K562 (cell line): ENCODE measurements around the gene TCF3. TPM values are rescaled to one million over a fixed set of nuclear protein-coding genes. Genes with fewer than 3 reads are reported as not detected.
"Not testable (repeated sequence)": the region's sequence is repeated elsewhere in the genome, so short reads cannot be mapped to it uniquely, and the experiment has no call there.

Experiments used
- ATAC-seq: fragments of 200-7000 bp; cut with Tn5 transposase; 3 replicates; pipeline ENCODE4 v1.9.1; 2020; ENCODE audit warnings: moderate library complexity
- BruUV-seq: library from RNA; stranded (reverse); fragments of 400-500 nt; replicated peaks from 2 replicates; lab custom pipeline; 2021; lab: Mats Ljungman, UMichigan
- CTCF ChIA-PET: fragments of 300-600 bp; formaldehyde crosslinking; extraction: SDS; loops from one replicate; lab custom pipeline; 2021; ENCODE audit warnings: low intra/inter-chr PET ratio; lab: Yijun Ruan, JAX
- POLR2A ChIA-PET: fragments of 300-600, 350-650 bp; sonication (Branson Sonifier 250); formaldehyde crosslinking; extraction: SDS; loops from one replicate; lab custom pipeline; 2021; ENCODE audit warnings: antibody characterized with exemption, inconsistent platforms; lab: Yijun Ruan, JAX
- DNase-seq, 4 experiments: peaks; one replicate each; pipeline versions ENCODE4 v3.0.0 to v3.0.0-alpha.2; 2011 to 2018; ENCODE audit warnings: low spot score in 3 of 4, mixed read lengths in 3 of 4; ENCODE audit errors: extremely low read depth in 1 of 4
- FAIRE-seq: peaks from 2 replicates; lab custom pipeline; 2011; peaks lifted over from hg19 to GRCh38; lab: Jason Lieb, UNC
- H2AFZ ChIP-seq: 2 replicates; pipeline ENCODE4 v1.6.0; 2011; ENCODE audit warnings: low read depth, low read length, control low read depth, inconsistent platforms
- H3K27ac ChIP-seq: fragments of 200-600 bp; 3 replicates; pipeline ENCODE4 v1.8.0; 2011; ENCODE audit warnings: low read depth, mild to moderate bottlenecking, control low read depth, inconsistent platforms, low read length, moderate library complexity, mixed read lengths; ENCODE audit errors: extremely low read depth
- H3K27me3 ChIP-seq, 2 experiments: fragments of 300-600 bp in 1 of 2; 2 replicates in 1 of 2; 3 replicates in 1 of 2; pipeline versions ENCODE4 v1.6.0 to v1.8.0; 2011; ENCODE audit warnings: inconsistent platforms in 2 of 2, low read length in 2 of 2, mild to moderate bottlenecking in 1 of 2, mixed read lengths in 1 of 2, moderate library complexity in 1 of 2; ENCODE audit not compliant: control insufficient read depth in 2 of 2, insufficient read depth in 2 of 2
- H3K36me3 ChIP-seq: fragments of 300-600 bp; 3 replicates; pipeline ENCODE4 v1.8.0; 2011; ENCODE audit warnings: mild to moderate bottlenecking, low read length, inconsistent platforms; ENCODE audit not compliant: control insufficient read depth, insufficient read depth
- H3K4me1 ChIP-seq, 2 experiments: fragments of 200-600 bp in 1 of 2; replicated peaks in 1 of 2; 2 replicates in 1 of 2; 3 replicates in 1 of 2; pipeline versions ENCODE4 v1.5.1 to v1.8.0; 2011; ENCODE audit warnings: inconsistent platforms in 2 of 2, low read length in 2 of 2, mild to moderate bottlenecking in 1 of 2, mixed read lengths in 1 of 2, moderate library complexity in 1 of 2; ENCODE audit not compliant: control insufficient read depth in 2 of 2, insufficient read depth in 2 of 2
- H3K4me2 ChIP-seq: 2 replicates; pipeline ENCODE4 v1.6.1; 2011; ENCODE audit warnings: low read length, control low read depth, inconsistent platforms, mixed read lengths; ENCODE audit not compliant: insufficient read depth
- H3K4me3 ChIP-seq: fragments of 200-600 bp; sonication (generic), shearing (Covaris generic); 2 replicates; pipeline ENCODE4 v1.5.1; 2016; ENCODE audit warnings: control low read depth, inconsistent platforms
- H3K79me2 ChIP-seq: fragments of 200-600 bp; 3 replicates; pipeline ENCODE4 v1.8.0; 2011; ENCODE audit warnings: low read length, inconsistent platforms; ENCODE audit not compliant: control insufficient read depth, insufficient read depth
- H3K9ac ChIP-seq, 2 experiments: 2 replicates each; pipeline versions ENCODE4 v1.6.0 to v1.6.1; 2011; ENCODE audit warnings: low read depth in 2 of 2, low read length in 2 of 2, control low read depth in 1 of 2, inconsistent platforms in 1 of 2, mild to moderate bottlenecking in 1 of 2, mixed read lengths in 1 of 2; ENCODE audit not compliant: insufficient read depth in 1 of 2
- H3K9me1 ChIP-seq: one replicate; pipeline ENCODE4 v1.6.0; 2011; ENCODE audit warnings: inconsistent platforms, mild to moderate bottlenecking, low read length, moderate library complexity; ENCODE audit not compliant: control insufficient read depth, insufficient read depth
- H3K9me3 ChIP-seq: replicated peaks from 2 replicates; pipeline ENCODE4 v1.5.1; 2011; ENCODE audit warnings: low read depth, low read length, inconsistent platforms; ENCODE audit not compliant: control insufficient read depth, insufficient read depth
- H4K20me1 ChIP-seq: replicated peaks from 2 replicates; pipeline ENCODE4 v1.6.1; 2011; ENCODE audit warnings: low read length, inconsistent platforms, mixed read lengths; ENCODE audit not compliant: control insufficient read depth, insufficient read depth
- FOS ChIP-seq: IDR thresholded peaks from 3 replicates; pipeline ENCODE4 v1.6.1; 2011; ENCODE audit not compliant: insufficient read length; ENCODE audit errors: extremely low read depth
- PPARD ChIP-seq: fragments of 250-450 bp; sonication (Bioruptor Pico); IDR thresholded peaks from 2 replicates; pipeline ENCODE4 v1.8.0; 2022; ENCODE audit warnings: inconsistent platforms, mild to moderate bottlenecking, moderate library complexity
- PURB ChIP-seq: sonication (generic); formaldehyde crosslinking; IDR thresholded peaks from 2 replicates; pipeline ENCODE4 v1.9.0; 2021; ENCODE audit warnings: low read depth, mild to moderate bottlenecking, missing genetic modification reagents
- WGBS: fragments of 100-300 bp; shearing (Covaris generic); methylation state at CpG from one replicate; pipeline ENCODE4 v1.1.6; 2016; ENCODE audit warnings: low coverage, mixed read lengths; ENCODE audit not compliant: insufficient coverage; ENCODE audit errors: missing lambda C conversion rate; 5-methylcytosine and 5-hydroxymethylcytosine counted together
- in situ Hi-C: fragments of 300-500 bp; cut with MboI; formaldehyde crosslinking; loops from 4 replicates; pipeline ENCODE4 v1.15.0; 2018; ENCODE audit warnings: inconsistent platforms, mixed read lengths
- intact Hi-C: fragments of 100-400 bp; cut with micrococcal nuclease; formaldehyde crosslinking; loops from 2 replicates; pipeline ENCODE4 v1.14.2; 2022
- polyA plus RNA-seq, 8 experiments: library from polyadenylated mRNA; depleted of rRNA in 4 of 8; stranded (reverse) in 5 of 8; unstranded in 3 of 8; fragments of >200 nt; fragmentation: Nextera tagmentation in 2 of 8; fragmentation: Illumina TruSeq in 1 of 8; extraction: Ambion mirVana in 2 of 8; extraction: Trizol in 1 of 8; gene quantifications; 2 replicates each; pipeline versions ENCODE4 v1.2.1 to v1.2.3, GENCODE V29; 2011 to 2014; ENCODE audit warnings: inconsistent platforms in 1 of 8, missing spikeins in 1 of 8
- total RNA-seq, 7 experiments: library from RNA; depleted of rRNA in 6 of 7; stranded (reverse); fragments of >200 nt in 6 of 7; fragmentation: Illumina TruSeq in 2 of 7; extraction: Trizol in 2 of 7; gene quantifications; 2 replicates each; pipeline versions ENCODE4 v1.2.1 to v1.2.3, GENCODE V29; 2011 to 2021; ENCODE audit warnings: low replicate concordance in 1 of 7

The TCF3 gene
- total and polyA plus RNA-seq, 9 of the 15 experiments (the other 6 are each of a cell fraction or from before 2014, with no cell fraction given): 5.6 to 259 (median 84.0) TPM

DNA sequence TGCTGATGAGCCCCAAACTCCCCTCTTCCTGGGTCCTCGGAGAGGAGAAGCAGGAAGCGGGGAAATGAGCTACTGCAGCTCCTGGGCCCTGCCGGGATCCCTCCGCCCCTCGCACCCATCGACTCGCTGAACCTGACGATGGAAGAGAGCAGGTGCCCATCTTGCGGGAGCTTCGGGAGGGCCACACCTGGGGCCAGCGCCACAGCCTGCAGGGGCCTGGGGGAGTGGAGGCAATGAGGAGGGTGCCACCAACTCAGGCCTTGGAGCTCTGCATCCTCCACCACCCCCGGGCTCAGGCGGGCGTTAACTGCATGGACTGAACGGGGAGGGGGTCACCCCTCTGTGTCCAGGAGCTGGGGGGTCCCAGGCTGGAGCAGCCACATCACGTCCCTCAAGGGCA is 8.3 kb downstream of the TCF3 start:
- no peaks in the 10 kb centered on the region for H3K27me3 ChIP-seq
- no peak overlapping the region; a peak in 1 of 4 replicates for H3K9ac ChIP-seq
- ChIA-PET CTCF (interaction anchor here (0.7 kb wide), 1 partner anchor 11 kb away, joined by 3 read pairs; no protein-coding TSS in a partner anchor), POLR2A (interaction anchor here (0.6 to 1.2 kb wide), 5 partner anchors 9 to 154 kb away, joined by 3 to 4 read pairs (median 3); partner anchors contain the start of gene TCF3)
- H3K79me2 ChIP-seq: peaks cover 50% of the 10 kb centered on the region
- no peaks in the 10 kb centered on the region for H3K9me1 ChIP-seq
- in situ Hi-C loops: no loop called here
- intact Hi-C loops: no loop called here
- DNase-seq (no peak), ATAC-seq (no peak), FAIRE-seq (no peak)
- H4K20me1 ChIP-seq: no peaks in the 10 kb centered on the region; the same call in 1 of the 2 replicates
- no peak overlapping the region for H3K27ac ChIP-seq
- peaks cover 98% of the 10 kb centered on the region; the same call in 2 of the 3 replicates for H3K36me3 ChIP-seq
- no TSS peak for BruUV-seq
- peaks cover 0 to 49% of the 10 kb centered on the region in 2 experiments; a peak in 3 of 5 replicates for H3K4me1 ChIP-seq
- H3K4me3 ChIP-seq: no peak overlapping the region
- no peak overlapping the region for H2AFZ ChIP-seq
- WGBS: 100% methylated on average over 9 of the region's 16 CpGs
- no peak overlapping the region for H3K4me2 ChIP-seq
- TF ChIP-seq FOS: no peak
- TF ChIP-seq PPARD (CRISPR knock-in tag): no peak
- TF ChIP-seq PURB: no peak
- no peaks in the 10 kb centered on the region for H3K9me3 ChIP-seq

DNA sequence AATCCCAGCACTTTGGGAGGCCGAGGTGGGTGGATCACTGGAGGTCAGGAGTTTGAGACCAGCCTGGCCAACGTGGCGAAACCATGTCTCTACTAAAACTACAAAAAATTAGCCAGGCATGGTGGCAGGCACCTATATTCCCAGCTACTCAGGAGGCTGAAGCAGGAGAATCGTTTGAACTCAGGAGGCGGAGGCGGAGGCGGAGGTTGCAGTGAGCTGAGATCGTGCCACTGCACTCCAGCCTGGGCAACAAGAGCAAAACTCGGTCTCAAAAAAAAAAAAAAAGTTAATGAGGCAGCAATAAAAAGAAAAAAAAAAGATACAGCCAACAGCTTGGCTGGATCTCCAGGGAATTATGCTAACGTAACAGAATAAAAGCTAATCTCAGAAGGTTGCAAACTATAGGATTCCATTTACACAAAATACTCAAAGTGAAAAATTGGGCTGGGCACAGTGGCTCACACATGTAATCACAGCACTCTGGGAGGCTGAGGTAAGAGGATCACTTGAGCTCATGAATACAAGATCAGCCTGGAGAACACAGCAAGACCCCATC is 11.4 kb downstream of the TCF3 start:
- Histone ChIP-seq H3K79me2 (peaks cover 52% of the 10 kb centered on the region), H3K4me1 (peaks cover 0 to 31% of the 10 kb centered on the region in 2 experiments; a peak in 1 of 5 replicates), H3K36me3 (peaks cover 96% of the 10 kb centered on the region; the same call in 2 of the 3 replicates)
- intact Hi-C loops, in situ Hi-C loops, CTCF ChIA-PET, ATAC-seq, H3K27me3 ChIP-seq, H2AFZ ChIP-seq, DNase-seq, H3K9me3 ChIP-seq, BruUV-seq, H3K9me1 ChIP-seq, H3K9ac ChIP-seq, H4K20me1 ChIP-seq, H3K4me2 ChIP-seq, H3K4me3 ChIP-seq, FAIRE-seq, H3K27ac ChIP-seq: not testable (repeated sequence)
- POLR2A ChIA-PET: interaction anchor here (0.6 to 1.0 kb wide), 7 partner anchors 8 to 178 kb away, joined by 3 to 5 read pairs (median 3); no protein-coding TSS in a partner anchor
- WGBS: 96% methylated on average over 7 of the region's 10 CpGs
